NB4 (cell line): Measurements from ENCODE around the gene CDKAL1.

ENCODE experiments used
- DNase-seq: peaks from one replicate; pipeline ENCODE4 v3.0.0; 2010; ENCODE audit warnings: low read depth
- H3K4me3 ChIP-seq: one replicate; pipeline ENCODE4 v1.5.1; 2011; ENCODE audit warnings: mild to moderate bottlenecking, low read depth, low read length, moderate library complexity
- CTCF ChIP-seq: IDR thresholded peaks from one replicate; pipeline ENCODE4 v1.5.1; 2012; ENCODE audit warnings: low read depth, low read length
- MAX ChIP-seq: IDR thresholded peaks from 2 replicates; pipeline ENCODE4 v1.6.1; 2011; ENCODE audit warnings: low read depth, low read length
- MYC ChIP-seq: IDR thresholded peaks from 2 replicates; pipeline ENCODE4 v1.6.1; 2011; ENCODE audit warnings: low read depth, low read length
- POLR2A ChIP-seq: IDR thresholded peaks from 2 replicates; pipeline ENCODE4 v1.6.1; 2011; ENCODE audit warnings: mild to moderate bottlenecking; ENCODE audit not compliant: insufficient read length; ENCODE audit errors: extremely low read depth

The CDKAL1 gene

GRCh38 chr6:20688710-20689500, 154.6 kb downstream of the CDKAL1 start:
- H3K4me3 ChIP-seq: no peak overlapping the region
- no peak for TF ChIP-seq POLR2A
- TF ChIP-seq MYC: no peak
- TF ChIP-seq CTCF: no peak
- TF ChIP-seq MAX: no peak
- no peak for DNase-seq

- no peak overlapping the region for H3K4me3 ChIP-seq
- no peak for DNase-seq
- no peak for TF ChIP-seq POLR2A
- TF ChIP-seq MAX: no peak
- no peak for TF ChIP-seq CTCF
- no peak for TF ChIP-seq MYC
Observed at GRCh38 chr6:20691185-20691584, 156.9 kb downstream of the CDKAL1 start.

- no peak for TF ChIP-seq MYC
- TF ChIP-seq CTCF: no peak
- no peak for TF ChIP-seq POLR2A
- TF ChIP-seq MAX: no peak
- DNase-seq: no peak
Observed at GRCh38 chr6:20692023-20692422, 157.8 kb downstream of the CDKAL1 start.

GRCh38 chr6:20693466-20694063, 159.3 kb downstream of the CDKAL1 start:
- H3K4me3 ChIP-seq: no peak overlapping the region
- DNase-seq: peak; percentile 18
- no peak for TF ChIP-seq POLR2A

More at GRCh38 chr6:20692023-20692422, 157.8 kb downstream of the CDKAL1 start:
- H3K4me3 ChIP-seq: no peak overlapping the region

- TF ChIP-seq MYC: no peak
- no peak for TF ChIP-seq POLR2A
- no peak for TF ChIP-seq MAX
- TF ChIP-seq CTCF: no peak
- no peak for DNase-seq
Observed at GRCh38 chr6:20696676-20697075, 162.4 kb downstream of the CDKAL1 start.

GRCh38 chr6:20698675-20699074, 164.4 kb downstream of the CDKAL1 start:
- H3K4me3 ChIP-seq: no peak overlapping the region
- no peak for DNase-seq
- no peak for TF ChIP-seq MYC
- TF ChIP-seq POLR2A: no peak
- no peak for TF ChIP-seq CTCF
- TF ChIP-seq MAX: no peak

More at GRCh38 chr6:20696676-20697075, 162.4 kb downstream of the CDKAL1 start:
- H3K4me3 ChIP-seq: no peak overlapping the region
